Endothelial cell of hepatic sinusoid (primary cell): ENCODE results near the gene MEGF6.

Source experiments
- in situ Hi-C: cut with HindIII; loops from 2 replicates; pipeline ENCODE4 v1.10.0; 2017; ENCODE audit warnings: low sequenced_read_pairs

MEGF6 gene

DNA sequence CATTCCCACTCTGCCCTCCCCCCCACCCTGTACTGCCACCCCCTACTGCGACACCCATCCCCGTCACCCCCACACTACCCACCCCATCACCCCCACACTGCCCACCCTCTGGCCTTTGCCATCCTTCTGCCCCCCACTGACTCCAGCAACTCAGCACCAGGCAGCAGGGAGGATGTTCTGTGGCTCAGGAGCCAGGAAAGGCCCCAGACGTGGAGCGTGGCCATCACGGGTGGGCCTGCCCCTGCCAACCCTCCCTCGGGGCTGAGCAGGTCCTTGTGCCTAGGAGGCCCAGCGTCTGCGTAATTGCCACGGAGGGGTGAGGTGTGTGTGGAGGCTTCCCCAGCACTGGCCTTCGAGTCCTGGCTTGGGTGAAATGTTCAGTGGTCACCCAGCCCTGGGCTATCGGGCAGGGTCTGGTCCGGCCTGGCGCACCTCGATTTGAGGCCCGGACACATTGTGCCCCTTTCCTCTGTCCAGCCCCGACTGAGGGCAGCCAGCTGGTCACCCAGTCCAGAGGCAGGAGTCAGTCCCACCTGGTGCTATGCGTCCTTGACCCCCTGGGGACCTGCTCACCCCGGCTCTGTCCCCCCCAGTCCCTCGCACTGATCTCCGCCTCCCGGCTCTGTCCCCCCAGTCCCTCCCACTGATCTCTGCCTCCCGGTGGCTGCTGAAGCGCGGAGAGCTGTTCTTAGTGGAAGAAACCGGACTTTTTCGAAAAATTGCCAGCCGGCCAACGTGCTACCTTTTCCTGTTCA, 133.9 kb downstream of the MEGF6 start:
- in situ Hi-C loops, result loop anchor here (5.0 kb wide), 1 partner anchor 55 kb away; no protein-coding TSS in a partner anchor

DNA sequence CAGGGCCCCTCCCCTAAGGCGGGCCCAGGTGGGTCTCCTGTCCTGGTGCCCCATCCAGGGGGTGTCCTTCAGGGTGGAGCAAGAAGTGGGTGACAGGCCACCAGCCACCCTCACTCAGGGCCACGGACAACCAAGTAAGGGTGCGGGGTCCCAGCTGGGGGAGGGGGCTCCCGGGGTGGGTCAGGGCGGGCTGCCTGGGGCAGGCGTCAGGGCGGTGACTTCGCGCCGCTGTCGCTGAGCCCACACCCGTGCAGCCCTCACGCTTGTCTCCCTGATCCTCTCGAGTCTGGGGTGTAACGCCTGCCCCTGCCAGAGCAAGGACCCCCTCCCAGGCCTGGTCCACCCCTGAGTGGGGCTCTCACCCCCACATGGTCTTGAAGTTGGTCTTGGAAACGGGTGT, 134.6 kb downstream of the MEGF6 start:
- in situ Hi-C loops, result loop anchor here (5.0 kb wide), 1 partner anchor 54 kb away; no protein-coding TSS in a partner anchor

GRCh38 chr1:3475839-3476573, 135.3 kb downstream of the MEGF6 start:
- in situ Hi-C loops, result loop anchor here (5.0 kb wide), 1 partner anchor 54 kb away; no protein-coding TSS in a partner anchor

GRCh38 chr1:3474421-3474820, 136.9 kb downstream of the MEGF6 start:
- in situ Hi-C loops, result loop anchor here (5.0 kb wide), 1 partner anchor 78 kb away; no protein-coding TSS in a partner anchor

DNA sequence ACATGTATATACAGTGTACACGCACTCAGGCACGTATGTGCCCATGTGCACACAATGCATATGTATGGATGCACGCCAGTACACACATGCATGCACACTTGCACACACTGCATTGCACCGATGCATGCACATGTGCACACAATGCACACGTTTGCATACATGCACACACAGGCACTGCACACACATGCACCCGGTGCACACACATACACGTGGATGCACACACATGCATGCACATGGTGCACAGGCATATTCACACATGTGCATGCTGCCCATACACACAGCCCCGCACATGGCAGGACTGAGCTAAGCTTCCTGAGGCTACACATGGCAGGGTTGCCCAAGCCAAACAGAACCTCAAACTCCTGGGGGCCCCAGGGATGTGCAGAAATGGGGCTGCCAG, 137.3 kb downstream of the MEGF6 start:
- in situ Hi-C loops, result loop anchor here (5.0 kb wide), 1 partner anchor 78 kb away; no protein-coding TSS in a partner anchor

GRCh38 chr1:3473381-3473844, 137.9 kb downstream of the MEGF6 start:
- in situ Hi-C loops, result loop anchor here (5.0 kb wide), 1 partner anchor 79 kb away; no protein-coding TSS in a partner anchor

- in situ Hi-C loops, result loop anchor here (5.0 kb wide), 1 partner anchor 79 kb away; no protein-coding TSS in a partner anchor
Measured at GRCh38 chr1:3472906-3473305, 138.4 kb downstream of the MEGF6 start.

DNA sequence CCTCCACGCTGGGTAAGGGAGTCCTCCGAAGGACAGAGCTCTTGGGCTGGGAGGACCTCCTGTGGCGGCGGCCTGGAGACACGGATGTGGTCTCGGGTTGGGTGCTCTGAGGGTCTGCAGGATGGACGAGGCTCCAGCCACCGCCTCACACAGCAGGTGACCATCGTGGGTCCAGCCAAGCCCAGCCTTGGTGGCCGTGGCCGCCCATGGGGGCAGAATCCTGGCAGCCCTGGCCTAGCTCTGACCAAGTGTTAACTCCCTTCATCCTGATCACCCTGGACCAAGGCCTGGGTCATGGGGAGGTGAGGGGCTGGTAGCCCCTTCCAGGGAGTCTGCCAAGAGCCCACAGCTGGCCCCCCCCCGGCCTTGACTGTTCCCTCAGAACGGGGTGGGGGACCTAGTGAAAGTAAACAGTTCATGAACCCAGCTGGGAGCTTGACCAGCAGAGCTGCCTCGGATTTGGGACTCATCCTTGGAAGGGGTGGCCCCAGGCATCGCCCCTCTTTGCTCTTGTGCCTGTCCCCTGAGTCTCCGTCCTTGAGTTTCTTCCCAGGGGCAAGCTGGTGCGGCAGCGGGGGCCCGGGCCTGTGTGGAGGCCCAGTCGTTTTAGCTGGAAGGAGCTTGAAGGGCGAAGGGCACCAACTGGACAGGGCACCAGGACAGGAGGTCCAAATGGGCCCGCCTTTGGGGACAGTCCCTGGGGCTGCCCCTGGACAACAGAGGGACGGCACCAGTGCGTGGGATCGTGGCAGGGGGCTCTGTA, 139.0 kb downstream of the MEGF6 start:
- in situ Hi-C loops, result loop anchor here (5.0 kb wide), 1 partner anchor 80 kb away; no protein-coding TSS in a partner anchor

- in situ Hi-C loops, result loop anchor here (5.0 kb wide), 1 partner anchor 81 kb away; no protein-coding TSS in a partner anchor
Measured at GRCh38 chr1:3471356-3472087, 139.8 kb downstream of the MEGF6 start.

DNA sequence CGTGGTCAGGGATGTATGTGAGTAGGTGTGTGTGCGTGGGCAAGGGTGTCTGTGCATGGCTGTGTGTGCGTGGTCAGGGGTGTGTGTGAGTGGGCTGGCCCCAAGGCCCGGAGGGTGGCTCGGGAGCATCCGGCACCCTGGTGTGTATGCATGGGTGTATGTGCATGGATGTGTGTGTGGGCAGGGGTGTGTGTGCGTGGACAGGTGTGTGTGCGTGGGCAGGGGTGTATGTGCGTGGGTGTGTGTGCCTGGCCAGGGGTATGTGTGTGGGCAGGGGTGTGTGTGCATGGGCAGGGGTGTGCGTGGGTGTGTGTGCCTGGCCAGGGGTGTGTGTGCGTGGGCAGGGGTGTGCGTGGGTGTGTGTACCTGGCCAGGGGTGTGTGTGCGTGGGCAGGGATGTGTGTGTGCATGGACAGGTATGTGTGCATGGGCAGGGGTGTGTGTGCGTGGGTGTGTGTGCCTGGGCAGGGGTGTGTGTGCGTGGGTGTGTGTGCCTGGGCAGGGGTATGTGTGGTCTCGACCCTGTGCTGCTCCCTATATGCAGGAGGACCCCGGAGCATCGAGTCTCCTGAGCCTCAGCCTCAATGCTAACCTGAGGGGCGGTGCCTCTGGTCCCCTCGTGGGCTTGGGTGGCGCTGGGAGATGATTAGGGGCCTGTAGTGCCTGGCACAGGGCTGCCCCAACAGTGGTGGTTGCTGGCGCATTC, 140.5 kb downstream of the MEGF6 start:
- in situ Hi-C loops, result loop anchor here (5.0 kb wide), 1 partner anchor 81 kb away; no protein-coding TSS in a partner anchor

DNA sequence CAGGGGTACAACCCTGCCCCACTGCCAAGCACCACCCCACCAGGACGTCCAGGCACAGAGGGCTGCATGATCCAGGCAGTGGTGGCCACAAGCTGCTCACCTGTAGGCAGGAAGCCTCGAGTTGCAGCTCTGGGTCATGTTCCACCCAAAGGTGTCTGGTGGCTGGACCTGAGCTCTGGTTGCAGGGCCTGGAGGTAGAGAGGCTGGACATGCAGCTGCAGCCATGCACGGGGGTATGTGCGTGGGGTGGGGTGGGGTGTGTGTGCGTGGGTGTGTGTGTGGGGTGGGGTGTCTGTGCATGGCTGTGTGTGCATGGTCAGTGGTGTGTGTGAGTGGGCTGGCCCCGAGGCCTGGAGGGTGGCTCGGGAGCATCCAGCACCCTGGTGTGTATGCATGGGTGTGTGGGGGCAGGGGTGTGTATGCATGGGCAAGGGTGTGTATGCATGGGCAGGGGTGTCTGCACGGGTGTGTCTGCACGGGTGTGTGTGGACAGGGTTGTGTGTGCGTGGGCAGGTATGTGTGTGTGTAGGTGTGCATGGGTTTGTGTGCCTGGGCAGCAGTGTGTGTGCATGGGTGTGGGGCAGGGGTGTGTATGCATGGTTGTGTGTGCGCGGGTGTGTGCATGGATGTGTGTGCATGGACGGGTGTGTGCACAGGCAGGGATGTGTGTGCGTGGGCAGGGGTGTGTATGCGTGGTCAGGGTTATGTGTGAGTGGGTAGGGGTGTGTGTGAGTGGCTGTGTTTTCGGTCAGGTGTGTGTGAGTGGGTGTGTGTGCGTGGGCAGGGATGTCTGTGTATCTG, 141.3 kb downstream of the MEGF6 start:
- in situ Hi-C loops, result loop anchor here (5.0 kb wide), 1 partner anchor 82 kb away; no protein-coding TSS in a partner anchor

GRCh38 chr1:3469104-3469848, 142.0 kb downstream of the MEGF6 start:
- in situ Hi-C loops, result no loop called here

DNA sequence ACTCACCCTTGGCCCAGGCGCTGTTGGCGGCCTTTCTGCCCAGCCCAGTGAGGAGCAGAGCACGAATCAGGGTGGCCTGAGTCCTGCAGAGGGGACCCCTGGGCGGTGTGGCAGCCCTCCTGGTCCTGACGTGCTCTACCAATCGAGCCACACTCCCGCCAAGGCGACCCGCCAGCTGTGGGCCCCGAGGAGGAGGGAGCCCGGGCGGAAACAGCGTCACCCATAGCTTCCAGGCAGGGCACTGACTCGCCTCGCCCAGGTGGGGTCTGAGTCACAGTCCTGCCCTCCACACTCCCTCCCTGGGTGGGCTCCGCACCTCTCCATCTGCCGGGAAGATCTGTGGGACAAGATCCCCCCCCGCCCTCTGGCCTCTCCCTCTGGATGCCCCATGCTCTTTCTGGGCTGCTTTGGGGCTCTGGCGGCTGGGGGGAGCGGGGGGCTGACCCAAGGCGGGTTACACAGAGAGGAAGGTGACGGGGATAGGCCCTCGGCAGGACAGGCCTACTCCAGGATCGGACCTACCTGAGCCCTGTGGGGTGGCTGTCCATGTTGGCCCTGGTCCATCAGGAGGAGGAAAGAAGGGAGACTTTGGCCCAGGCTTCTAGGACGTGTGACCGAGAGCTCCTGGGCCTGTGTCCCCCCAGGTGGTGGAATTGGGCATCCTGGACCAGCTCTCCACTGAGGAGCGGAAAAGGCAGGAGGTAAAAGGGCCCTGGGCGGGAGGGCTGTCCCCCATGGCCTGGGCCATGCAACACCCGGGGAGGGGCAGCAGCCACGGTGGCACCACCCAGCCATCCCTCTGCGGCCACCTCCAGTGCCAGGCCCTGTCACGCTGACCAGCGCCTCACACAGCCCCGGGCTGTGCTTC, 142.8 kb downstream of the MEGF6 start:
- in situ Hi-C loops, result no loop called here

GRCh38 chr1:3467096-3468036, 143.9 kb downstream of the MEGF6 start:
- in situ Hi-C loops, result no loop called here

DNA sequence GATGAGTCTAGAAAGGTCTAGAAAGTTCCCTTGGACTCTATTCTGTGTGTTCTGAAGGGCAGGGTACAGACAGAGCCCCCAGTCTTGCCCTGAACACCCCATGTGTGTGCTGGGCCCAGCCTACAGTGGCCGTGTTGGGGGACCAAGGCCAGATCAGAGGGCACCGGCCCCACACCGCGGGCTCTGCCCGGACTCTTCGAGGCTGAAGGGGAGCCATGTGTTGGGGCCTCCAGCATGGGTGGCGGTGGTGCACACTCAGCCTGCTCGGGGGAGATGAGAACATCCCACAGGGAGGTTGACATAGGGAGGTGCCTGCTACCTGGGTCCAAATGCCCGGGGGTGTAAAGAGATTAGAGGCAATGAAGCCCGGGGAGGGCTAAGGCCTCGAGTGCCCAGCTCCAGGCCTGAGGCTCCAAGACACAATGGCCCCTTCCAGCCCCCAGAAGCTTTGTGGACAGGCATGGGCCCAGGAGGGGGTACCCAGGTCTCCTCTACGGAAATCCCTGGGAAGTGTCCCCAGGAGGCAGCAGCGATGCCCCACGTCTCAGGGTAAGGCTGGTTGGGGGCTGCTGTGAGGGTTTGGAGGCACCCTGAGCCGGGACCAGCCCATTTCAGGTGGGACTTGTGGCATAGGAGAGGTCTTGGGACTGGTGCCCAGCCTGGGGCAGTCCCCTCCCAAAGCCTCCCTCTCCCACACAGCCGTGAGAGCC, 144.8 kb downstream of the MEGF6 start:
- in situ Hi-C loops, result no loop called here
